AG04450 (cell line): ENCODE results near the gene HYDIN. TPM values are rescaled to one million over a fixed set of nuclear protein-coding genes. Genes with fewer than 3 reads are reported as not detected.

Source experiments
- CTCF ChIA-PET: fragments of 300-600, 350-600 bp; formaldehyde crosslinking; extraction: SDS; loops from one replicate; lab custom pipeline; 2022; ENCODE audit warnings: antibody characterized with exemption, inconsistent platforms; lab: Charles Lee
- POLR2A ChIA-PET: fragments of 350-600 bp; formaldehyde crosslinking; extraction: SDS; loops from one replicate; lab custom pipeline; 2021; ENCODE audit warnings: antibody characterized with exemption, inconsistent platforms; lab: Yijun Ruan, JAX
- DNase-seq: peaks from one replicate; pipeline ENCODE4 v3.0.0-alpha.2; 2011; ENCODE audit warnings: low read depth, low spot score
- H3K27ac ChIP-seq: one replicate; pipeline ENCODE4 v1.5.1; 2012; ENCODE audit warnings: low read depth, low read length, control low read depth
- H3K27me3 ChIP-seq: one replicate; pipeline ENCODE4 v1.6.0; 2012; ENCODE audit warnings: low read length; ENCODE audit not compliant: control insufficient read depth, insufficient read depth
- H3K4me3 ChIP-seq: 2 replicates; pipeline ENCODE4 v1.5.1; 2011; ENCODE audit warnings: mild to moderate bottlenecking, low read depth, low read length, control low read depth
- H3K9me3 ChIP-seq: 2 replicates; pipeline ENCODE4 v1.5.1; 2012; ENCODE audit warnings: low read length; ENCODE audit not compliant: control insufficient read depth, insufficient read depth
- CTCF ChIP-seq: IDR thresholded peaks from 2 replicates; pipeline ENCODE4 v1.5.1; 2011; ENCODE audit warnings: low read depth, low read length, control low read depth, inconsistent platforms
- polyA plus RNA-seq: library from polyadenylated mRNA; depleted of rRNA; stranded (reverse); fragments of >200 nt; gene quantifications from 2 replicates; pipeline ENCODE4 v1.2.3, GENCODE V29; 2011

Gene HYDIN
- polyA plus RNA-seq, 1 experiment, result 0.95 TPM

DNA sequence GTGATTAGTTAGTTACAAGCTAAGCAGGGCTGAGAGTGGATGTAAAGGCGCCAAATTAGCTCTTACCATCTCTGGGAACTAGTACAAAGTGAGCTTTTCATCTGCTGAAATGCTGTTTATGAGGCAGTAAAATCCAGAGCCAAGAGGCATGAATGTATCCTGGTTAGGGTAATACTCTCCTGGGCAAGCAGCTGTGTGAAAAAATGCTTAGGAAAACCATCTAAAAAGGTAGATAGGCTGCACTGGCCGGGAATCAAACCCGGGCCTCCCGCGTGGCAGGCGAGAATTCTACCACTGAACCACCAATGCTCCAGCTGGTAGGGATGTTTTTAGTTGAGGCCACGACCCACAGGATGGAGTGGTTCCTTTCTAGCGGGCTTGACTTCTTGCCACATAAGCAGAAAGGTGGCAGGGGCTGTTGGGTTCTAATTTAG lies 452.5 kb downstream of the HYDIN start:
- Histone ChIP-seq H3K9me3 (peaks cover 8% of the 10 kb centered on the region), H3K27ac (peak overlapping the region; percentile 52), H3K4me3 (no peak overlapping the region), H3K27me3 (no peaks in the 10 kb centered on the region)
- DNase-seq, result no peak
- CTCF ChIA-PET, result interaction anchor here (1.2 kb wide), 1 partner anchor 534 kb away, joined by 3 read pairs; no protein-coding TSS in a partner anchor
- TF ChIP-seq CTCF, result no peak
- POLR2A ChIA-PET, result no interaction called here

GRCh38 chr16:70777496-70777895 lies 453.0 kb downstream of the HYDIN start:
- CTCF ChIA-PET, result no interaction called here

GRCh38 chr16:70775399-70775798 lies 455.1 kb downstream of the HYDIN start:
- Histone ChIP-seq H3K4me3 (no peak overlapping the region), H3K9me3 (no peaks in the 10 kb centered on the region), H3K27ac (no peak overlapping the region), H3K27me3 (no peaks in the 10 kb centered on the region)
- POLR2A ChIA-PET, result interaction anchor here (0.6 kb wide), 1 partner anchor 88 kb away, joined by 3 read pairs; no protein-coding TSS in a partner anchor
- no peak for TF ChIP-seq CTCF
- no peak for DNase-seq
- CTCF ChIA-PET, result interaction anchor here (1.4 kb wide), 2 partner anchors 8 to 96 kb away, joined by 4 read pairs; no protein-coding TSS in a partner anchor

More at GRCh38 chr16:70777496-70777895, 453.0 kb downstream of the HYDIN start:
- Histone ChIP-seq H3K27ac (peak overlapping the region; percentile 52), H3K27me3 (no peaks in the 10 kb centered on the region), H3K9me3 (peaks cover 8% of the 10 kb centered on the region), H3K4me3 (no peak overlapping the region)
- TF ChIP-seq CTCF, result no peak
- POLR2A ChIA-PET, result no interaction called here
- no peak for DNase-seq

DNA sequence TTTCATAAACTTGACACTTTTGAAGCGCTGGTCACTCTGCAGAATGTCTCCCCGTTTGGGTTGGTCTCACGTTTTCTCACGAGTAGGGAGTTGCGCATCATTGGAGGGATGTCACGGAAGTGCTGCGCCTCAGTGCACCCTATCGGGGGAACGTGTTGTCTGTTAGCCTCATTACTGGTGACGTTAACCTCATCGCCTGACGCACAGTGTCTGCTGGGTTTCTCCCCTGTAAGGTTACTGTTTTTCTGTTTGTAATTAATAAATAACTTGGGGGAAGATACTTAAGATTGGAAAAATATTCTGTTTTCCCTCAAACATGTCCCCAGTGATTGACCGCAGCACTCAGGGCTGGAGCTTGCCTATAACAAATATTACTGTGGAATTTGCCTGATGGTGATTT lies 456.3 kb downstream of the HYDIN start:
- Histone ChIP-seq H3K9me3 (no peaks in the 10 kb centered on the region), H3K4me3 (no peak overlapping the region), H3K27ac (no peak overlapping the region), H3K27me3 (no peaks in the 10 kb centered on the region)
- POLR2A ChIA-PET, result no interaction called here
- no peak for TF ChIP-seq CTCF
- CTCF ChIA-PET, result no interaction called here
- DNase-seq, result no peak

GRCh38 chr16:70772493-70772892 lies 458.0 kb downstream of the HYDIN start:
- Histone ChIP-seq H3K9me3 (no peaks in the 10 kb centered on the region), H3K27me3 (no peaks in the 10 kb centered on the region), H3K4me3 (no peak overlapping the region), H3K27ac (no peak overlapping the region)
- CTCF ChIA-PET, result interaction anchor here (0.9 to 4.1 kb wide), 15 partner anchors 8 to 246 kb away, joined by 3 to 68 read pairs (median 13); partner anchors contain the start of gene MTSS2
- no peak for TF ChIP-seq CTCF
- POLR2A ChIA-PET, result no interaction called here
- no peak for DNase-seq
